ENCODE data around the gene GIMAP7.

DNA sequence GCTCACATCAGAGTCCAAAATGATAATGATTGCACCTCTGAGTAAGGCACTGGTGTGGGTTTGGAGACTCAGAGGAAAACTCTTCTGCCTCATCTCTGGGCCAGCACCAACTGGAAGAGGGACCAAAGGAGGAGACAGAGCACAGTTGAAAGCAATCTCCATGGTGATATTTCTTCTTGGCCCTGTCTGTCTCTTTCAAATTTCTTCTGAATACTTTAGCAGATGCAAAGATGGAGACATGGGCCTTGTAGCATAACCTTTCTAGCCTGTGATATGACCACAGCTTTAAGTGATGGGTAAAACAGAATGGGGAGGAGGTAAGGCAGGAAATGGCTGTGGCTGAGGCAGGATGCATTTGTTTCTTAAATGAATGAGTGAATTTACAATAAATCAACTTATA lies 12.2 kb upstream of the GIMAP7 start:
- TF ChIP-seq, protein P1, sequence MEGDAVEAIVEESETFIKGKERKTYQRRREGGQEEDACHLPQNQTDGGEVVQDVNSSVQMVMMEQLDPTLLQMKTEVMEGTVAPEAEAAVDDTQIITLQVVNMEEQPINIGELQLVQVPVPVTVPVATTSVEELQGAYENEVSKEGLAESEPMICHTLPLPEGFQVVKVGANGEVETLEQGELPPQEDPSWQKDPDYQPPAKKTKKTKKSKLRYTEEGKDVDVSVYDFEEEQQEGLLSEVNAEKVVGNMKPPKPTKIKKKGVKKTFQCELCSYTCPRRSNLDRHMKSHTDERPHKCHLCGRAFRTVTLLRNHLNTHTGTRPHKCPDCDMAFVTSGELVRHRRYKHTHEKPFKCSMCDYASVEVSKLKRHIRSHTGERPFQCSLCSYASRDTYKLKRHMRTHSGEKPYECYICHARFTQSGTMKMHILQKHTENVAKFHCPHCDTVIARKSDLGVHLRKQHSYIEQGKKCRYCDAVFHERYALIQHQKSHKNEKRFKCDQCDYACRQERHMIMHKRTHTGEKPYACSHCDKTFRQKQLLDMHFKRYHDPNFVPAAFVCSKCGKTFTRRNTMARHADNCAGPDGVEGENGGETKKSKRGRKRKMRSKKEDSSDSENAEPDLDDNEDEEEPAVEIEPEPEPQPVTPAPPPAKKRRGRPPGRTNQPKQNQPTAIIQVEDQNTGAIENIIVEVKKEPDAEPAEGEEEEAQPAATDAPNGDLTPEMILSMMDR (IDR thresholded peaks at IDR 0.05) = no peak
- TF ChIP-seq POLR2A (IDR thresholded peaks at IDR 0.05) (no peak), EP300 (IDR thresholded peaks at IDR 0.05) (no peak)
